K562 (cell line): ENCODE data around the gene ZSWIM8.

Experiments used
- ATF4 ChIP-seq: fragments of 450-650 bp; formaldehyde crosslinking; IDR thresholded peaks from 2 replicates; pipeline ENCODE4 v1.4.0; 2022; ENCODE audit warnings: mild to moderate bottlenecking, moderate library complexity
- CBX5 ChIP-seq: IDR thresholded peaks from 2 replicates; pipeline ENCODE4 v1.6.1; 2014; ENCODE audit warnings: low read depth, borderline replicate concordance
- CHD1 ChIP-seq: fragments of 200-600 bp; sonication (generic); IDR thresholded peaks from one replicate; pipeline ENCODE4 v1.6.1; 2012; ENCODE audit warnings: mild to moderate bottlenecking, moderate library complexity, low read length, inconsistent platforms
- CREB1 ChIP-seq, 2 experiments: sonication (generic) in 1 of 2; formaldehyde crosslinking in 1 of 2; IDR thresholded peaks; 2 replicates each; pipeline versions ENCODE4 v1.6.1 to v1.8.0; 2012 to 2022; ENCODE audit warnings: inconsistent platforms in 1 of 2, mild to moderate bottlenecking in 1 of 2, missing genetic modification reagents in 1 of 2, moderate library complexity in 1 of 2
- CTCF ChIP-seq, 3 experiments: IDR thresholded peaks in 2 of 3; conservative IDR thresholded peaks in 1 of 3; 2 replicates each; pipeline ENCODE4 v1.5.1; 2011 to 2012; ENCODE audit warnings: low read length in 3 of 3, mild to moderate bottlenecking in 3 of 3, control low read depth in 2 of 3, improper control_type of control experiment in 1 of 3, inconsistent platforms in 1 of 3, low read depth in 1 of 3, mixed read lengths in 1 of 3, moderate library complexity in 1 of 3; ENCODE audit not compliant: insufficient read depth in 2 of 3
- EP300 ChIP-seq: IDR thresholded peaks from 2 replicates; pipeline ENCODE4 v1.6.1; 2012; ENCODE audit warnings: low read length, improper control_type of control experiment
- MEIS2 ChIP-seq: fragments of 450-650 bp; IDR thresholded peaks from 2 replicates; pipeline ENCODE4 v1.6.1; 2014; ENCODE audit warnings: mild to moderate bottlenecking; ENCODE audit not compliant: partially characterized antibody
- ZFP36 ChIP-seq: fragments of 150-350 bp; IDR thresholded peaks from 2 replicates; pipeline ENCODE4 v1.6.1; 2018; ENCODE audit warnings: low read length, low read depth; ENCODE audit not compliant: partially characterized antibody

GRCh38 chr10:73836427-73836980 lies 51.1 kb downstream of the ZSWIM8 start:
- TF ChIP-seq MEIS2, result no peak
- TF ChIP-seq CTCF (IDR thresholded peaks at IDR 0.05 in 2 of 3, conservative IDR thresholded peaks at IDR 0.05 in 1 of 3; ENCODE audit: insufficient read depth in 2 of 3, low read depth in 1 of 3, low read length in 3 of 3), result no peak
- no peak for TF ChIP-seq ZFP36
- no peak for TF ChIP-seq EP300
- no peak for TF ChIP-seq CHD1
- no peak for TF ChIP-seq ATF4 (CRISPR knock-in tag)
- TF ChIP-seq CREB1 (IDR thresholded peaks at IDR 0.05), result no peak
- TF ChIP-seq CREB1 (CRISPR knock-in tag; IDR thresholded peaks at IDR 0.05), result no peak
- no peak for TF ChIP-seq CBX5
